ENCODE data around the gene PLEKHA8.
A peak's percentile ranks its signal among the peaks of the same experiment; 100 is the strongest.

Gene PLEKHA8

GRCh38 chr7:30162133-30162532 lies 133.9 kb downstream of the PLEKHA8 start:
- Histone ChIP-seq H3K36me3 (no peaks in the 10 kb centered on the region), H3K9me3 (ENCODE audit: severe bottlenecking) (no peaks in the 10 kb centered on the region), H3K27me3 (ENCODE audit: insufficient read depth, low read depth, severe bottlenecking) (no peaks in the 10 kb centered on the region), H3K4me3 (ENCODE audit: low read depth, low read length) (no peak overlapping the region), H3K27ac (no peak overlapping the region)
- DNase-seq, result no peak
- no peak for TF ChIP-seq CTCF (IDR thresholded peaks at IDR 0.05; ENCODE audit: low read depth, low read length)

- H3K36me3 ChIP-seq, result no peaks in the 10 kb centered on the region
- DNase-seq, result no peak
- H3K9me3 ChIP-seq (ENCODE audit: severe bottlenecking), result no peaks in the 10 kb centered on the region
- no peak overlapping the region for H3K4me3 ChIP-seq (ENCODE audit: low read depth, low read length)
- no peak overlapping the region for H3K27ac ChIP-seq
- no peaks in the 10 kb centered on the region for H3K27me3 ChIP-seq (ENCODE audit: insufficient read depth, low read depth, severe bottlenecking)
- no peak for TF ChIP-seq CTCF (IDR thresholded peaks at IDR 0.05; ENCODE audit: low read depth, low read length)
Observed at GRCh38 chr7:30162622-30163124, 134.5 kb downstream of the PLEKHA8 start.

GRCh38 chr7:30163231-30163894 lies 135.2 kb downstream of the PLEKHA8 start:
- H3K27ac ChIP-seq, result no peak overlapping the region
- no peaks in the 10 kb centered on the region for H3K27me3 ChIP-seq (ENCODE audit: insufficient read depth, low read depth, severe bottlenecking)
- no peak for DNase-seq
- H3K4me3 ChIP-seq (ENCODE audit: low read depth, low read length), result no peak overlapping the region
- no peaks in the 10 kb centered on the region for H3K36me3 ChIP-seq
- H3K9me3 ChIP-seq (ENCODE audit: severe bottlenecking), result no peaks in the 10 kb centered on the region
- no peak for TF ChIP-seq CTCF (IDR thresholded peaks at IDR 0.05; ENCODE audit: low read depth, low read length)

- Histone ChIP-seq H3K9me3 (ENCODE audit: severe bottlenecking) (no peaks in the 10 kb centered on the region), H3K4me3 (ENCODE audit: low read depth, low read length) (no peak overlapping the region), H3K27me3 (ENCODE audit: insufficient read depth, low read depth, severe bottlenecking) (no peaks in the 10 kb centered on the region), H3K36me3 (no peaks in the 10 kb centered on the region), H3K27ac (no peak overlapping the region)
- DNase-seq, result peak; percentile 10
- peak; percentile 47 for TF ChIP-seq CTCF (IDR thresholded peaks at IDR 0.05; ENCODE audit: low read depth, low read length)
Observed at GRCh38 chr7:30164567-30164966, 136.4 kb downstream of the PLEKHA8 start.

- no peak overlapping the region for H3K27ac ChIP-seq
- H3K27me3 ChIP-seq (ENCODE audit: insufficient read depth, low read depth, severe bottlenecking), result no peaks in the 10 kb centered on the region
- no peak for DNase-seq
- H3K36me3 ChIP-seq, result no peaks in the 10 kb centered on the region
- H3K9me3 ChIP-seq (ENCODE audit: severe bottlenecking), result no peaks in the 10 kb centered on the region
- TF ChIP-seq CTCF (IDR thresholded peaks at IDR 0.05; ENCODE audit: low read depth, low read length), result no peak
- no peak overlapping the region for H3K4me3 ChIP-seq (ENCODE audit: low read depth, low read length)
Observed at GRCh38 chr7:30165590-30165989, 137.4 kb downstream of the PLEKHA8 start.
